Activated CD8-positive, alpha-beta memory T cell treated with anti-CD3 and anti-CD28 coated beads for 36 hours (primary cell): ENCODE results near the gene EOMES. TPM values are rescaled to one million over a fixed set of nuclear protein-coding genes. Genes with fewer than 3 reads are reported as not detected.

Experiments used
- CTCF ChIA-PET: fragments of 350-600 bp; sonication (Branson Sonifier 250); formaldehyde crosslinking; loops from one replicate; lab custom pipeline; 2021; ENCODE audit warnings: antibody characterized with exemption; lab: Charles Lee
- POLR2A ChIA-PET: fragments of 350-600 bp; sonication (Branson Sonifier 250); formaldehyde crosslinking; loops from one replicate; lab custom pipeline; 2021; ENCODE audit warnings: antibody characterized with exemption; lab: Charles Lee
- total RNA-seq, 2 experiments: library from RNA; stranded (reverse); gene quantifications; one replicate each; pipeline ENCODE4 v1.2.3, GENCODE V29; 2021

EOMES gene
- total RNA-seq, 2 experiments from 2014 or later: 16.2 to 16.3 TPM

- ChIA-PET CTCF (no interaction called here), POLR2A (no interaction called here)
Measured at GRCh38 chr3:27708250-27708649, 13.9 kb downstream of the EOMES start.

DNA sequence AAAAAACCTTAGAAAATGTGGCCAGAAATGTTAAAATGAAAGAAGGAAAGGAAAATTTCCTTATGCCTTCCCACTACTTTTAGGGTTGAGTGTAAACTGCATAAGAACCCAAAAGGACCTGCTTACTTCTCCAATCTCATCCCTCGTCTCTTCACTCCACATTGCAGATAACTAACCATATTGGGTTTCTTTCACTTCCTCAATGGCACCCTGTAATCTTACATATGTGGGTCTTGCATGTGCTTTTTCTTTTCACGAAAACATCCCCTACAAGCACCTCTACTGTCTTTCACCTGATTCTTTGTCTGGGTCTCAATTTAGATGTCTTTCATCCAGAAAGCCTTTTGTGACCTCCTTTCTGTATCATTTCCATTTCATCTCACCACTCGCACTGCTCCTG is 23.1 kb downstream of the EOMES start:
- CTCF ChIA-PET: no interaction called here
- POLR2A ChIA-PET: no interaction called here

GRCh38 chr3:27696906-27697305 is 25.2 kb downstream of the EOMES start:
- CTCF ChIA-PET: interaction anchor here (0.6 kb wide), 1 partner anchor 185 kb away, joined by 3 read pairs; no protein-coding TSS in a partner anchor
- POLR2A ChIA-PET: no interaction called here

DNA sequence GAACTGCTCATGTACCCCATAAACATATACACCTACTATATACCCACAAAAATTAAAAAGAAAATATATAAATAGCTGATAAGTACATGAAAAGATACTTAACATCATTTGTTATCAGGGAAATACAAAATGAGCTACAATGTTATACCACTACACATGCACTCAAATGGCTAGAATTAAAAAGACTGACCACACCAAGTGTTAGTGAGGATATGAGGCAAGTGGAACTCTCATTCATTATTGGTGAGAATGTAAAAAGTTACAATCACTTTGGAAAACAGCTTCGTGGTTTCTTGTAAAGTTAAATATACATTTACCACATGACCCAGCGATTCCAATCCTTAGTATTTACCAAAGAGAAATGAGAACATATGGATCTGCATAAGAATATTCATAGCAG is 26.5 kb downstream of the EOMES start:
- CTCF ChIA-PET: no interaction called here
- POLR2A ChIA-PET: no interaction called here

GRCh38 chr3:27688053-27688452 is 34.1 kb downstream of the EOMES start:
- POLR2A ChIA-PET: interaction anchor here (0.6 kb wide), 1 partner anchor 152 kb away, joined by 4 read pairs; no protein-coding TSS in a partner anchor
- CTCF ChIA-PET: no interaction called here

GRCh38 chr3:27686642-27687041 is 35.5 kb downstream of the EOMES start:
- POLR2A ChIA-PET: no interaction called here
- CTCF ChIA-PET: interaction anchor here (0.6 kb wide), 1 partner anchor 401 kb away, joined by 3 read pairs; no protein-coding TSS in a partner anchor

- ChIA-PET CTCF (interaction anchor here (0.6 to 2.3 kb wide), 2 partner anchors 26 to 654 kb away, joined by 4 to 7 read pairs; no protein-coding TSS in a partner anchor), POLR2A (no interaction called here)
Measured at GRCh38 chr3:27685474-27685873, 36.6 kb downstream of the EOMES start.

GRCh38 chr3:27684302-27684701 is 37.8 kb downstream of the EOMES start:
- POLR2A ChIA-PET: no interaction called here
- CTCF ChIA-PET: interaction anchor here (0.7 to 2.3 kb wide), 2 partner anchors 27 to 379 kb away, joined by 4 to 7 read pairs; no protein-coding TSS in a partner anchor

DNA sequence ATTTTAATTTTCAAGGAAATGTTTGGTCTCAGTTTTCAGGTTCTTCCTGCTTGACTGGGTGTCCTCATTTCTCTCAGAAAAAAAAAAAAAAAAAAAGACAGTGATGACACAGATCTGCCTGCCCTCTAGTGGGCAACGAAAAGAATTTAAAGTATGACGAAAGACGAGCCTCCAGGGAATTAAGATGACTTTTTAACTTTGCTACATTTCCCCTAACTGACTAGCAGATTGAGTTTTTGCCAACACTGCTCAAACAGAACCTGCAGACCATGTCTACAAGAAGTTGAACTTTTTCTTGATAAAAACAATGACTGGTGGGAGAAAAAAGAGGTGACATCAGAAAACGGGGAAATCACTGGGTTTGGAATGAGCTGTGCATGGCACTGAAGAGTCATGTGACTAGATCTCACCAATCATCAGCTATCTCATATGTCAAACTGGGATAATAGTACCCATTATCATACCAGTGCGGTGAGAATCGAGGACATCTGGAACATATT is 40.8 kb downstream of the EOMES start:
- POLR2A ChIA-PET: interaction anchor here (0.7 to 0.8 kb wide), 3 partner anchors 114 to 372 kb away, joined by 6 to 7 read pairs (median 6); partner anchors contain the start of gene SLC4A7
- CTCF ChIA-PET: interaction anchor here (0.6 to 2.2 kb wide), 9 partner anchors 9 to 656 kb away, joined by 3 to 6 read pairs (median 3); no protein-coding TSS in a partner anchor

DNA sequence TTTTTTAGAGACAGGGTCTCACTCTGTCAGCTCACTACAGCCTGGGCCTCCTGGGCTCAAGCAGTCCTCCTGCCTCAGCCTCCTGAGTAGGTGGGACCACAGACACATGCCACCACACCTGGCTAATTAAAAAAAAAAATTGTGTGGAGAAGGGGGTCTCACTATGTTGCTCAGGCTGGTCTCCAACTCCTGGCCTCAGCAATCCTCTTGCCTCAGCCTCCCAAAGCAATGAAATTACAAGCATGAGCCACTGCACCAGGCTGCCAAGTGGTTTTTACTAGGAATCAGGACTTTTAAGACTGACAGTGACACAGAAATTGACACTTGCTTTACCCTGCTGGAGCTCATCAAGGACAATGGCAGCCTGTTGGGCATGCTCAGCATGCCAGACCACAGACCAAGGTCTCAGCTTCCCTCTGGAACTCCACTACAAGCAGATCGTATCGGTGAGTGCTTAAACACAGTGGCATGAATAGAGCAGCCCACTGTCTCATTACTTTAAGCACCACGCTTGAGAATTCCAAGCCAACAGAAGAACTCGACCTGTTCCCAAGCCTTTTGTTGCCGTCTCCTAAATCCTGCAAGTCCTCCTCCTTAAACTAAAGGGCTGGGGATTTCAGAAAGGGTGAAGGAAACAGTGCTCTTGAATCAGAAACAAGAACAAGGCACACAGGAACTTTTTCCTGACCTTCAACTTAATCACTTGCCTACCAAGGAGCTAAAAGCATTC is 41.4 kb downstream of the EOMES start:
- POLR2A ChIA-PET: interaction anchor here (0.7 kb wide), 2 partner anchors 115 to 196 kb away, joined by 6 read pairs; partner anchors contain the start of gene SLC4A7
- CTCF ChIA-PET: interaction anchor here (0.6 to 2.2 kb wide), 8 partner anchors 8 to 657 kb away, joined by 3 to 6 read pairs (median 3); no protein-coding TSS in a partner anchor

DNA sequence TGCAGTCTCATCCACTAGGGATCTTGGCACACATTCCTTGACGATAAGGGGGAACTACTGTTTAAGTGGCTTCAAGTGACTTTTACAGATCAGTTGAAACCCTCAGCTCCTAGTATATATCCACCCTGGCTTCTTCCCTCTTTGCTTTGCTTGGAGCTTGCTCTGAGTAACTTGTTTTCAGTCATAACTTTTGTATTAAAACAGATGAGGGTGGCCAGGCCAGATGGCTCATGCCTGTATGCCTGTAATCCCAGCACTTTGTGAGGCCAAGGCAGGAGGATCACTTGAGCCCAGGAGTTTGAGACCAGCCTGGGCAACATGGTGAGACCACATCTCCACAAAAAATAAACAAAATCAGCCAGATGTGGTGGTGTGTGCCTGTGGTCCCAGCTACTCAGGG is 42.4 kb downstream of the EOMES start:
- CTCF ChIA-PET: interaction anchor here (1.4 to 2.2 kb wide), 2 partner anchors 10 to 322 kb away, joined by 4 to 6 read pairs; no protein-coding TSS in a partner anchor
- POLR2A ChIA-PET: interaction anchor here (0.7 kb wide), 1 partner anchor 215 kb away, joined by 3 read pairs; no protein-coding TSS in a partner anchor

- ChIA-PET POLR2A (no interaction called here), CTCF (interaction anchor here (1.2 kb wide), 1 partner anchor 210 kb away, joined by 3 read pairs; no protein-coding TSS in a partner anchor)
Measured at GRCh38 chr3:27678234-27678633, 43.9 kb downstream of the EOMES start.

- ChIA-PET CTCF (interaction anchor here (0.6 kb wide), 1 partner anchor 312 kb away, joined by 4 read pairs; no protein-coding TSS in a partner anchor), POLR2A (no interaction called here)
Measured at GRCh38 chr3:27677565-27677964, 44.6 kb downstream of the EOMES start.

- CTCF ChIA-PET: no interaction called here
Measured at GRCh38 chr3:27675287-27675686, 46.8 kb downstream of the EOMES start.

GRCh38 chr3:27673701-27674100 is 48.4 kb downstream of the EOMES start:
- ChIA-PET POLR2A (no interaction called here), CTCF (no interaction called here)

More at GRCh38 chr3:27675287-27675686, 46.8 kb downstream of the EOMES start:
- POLR2A ChIA-PET: no interaction called here

DNA sequence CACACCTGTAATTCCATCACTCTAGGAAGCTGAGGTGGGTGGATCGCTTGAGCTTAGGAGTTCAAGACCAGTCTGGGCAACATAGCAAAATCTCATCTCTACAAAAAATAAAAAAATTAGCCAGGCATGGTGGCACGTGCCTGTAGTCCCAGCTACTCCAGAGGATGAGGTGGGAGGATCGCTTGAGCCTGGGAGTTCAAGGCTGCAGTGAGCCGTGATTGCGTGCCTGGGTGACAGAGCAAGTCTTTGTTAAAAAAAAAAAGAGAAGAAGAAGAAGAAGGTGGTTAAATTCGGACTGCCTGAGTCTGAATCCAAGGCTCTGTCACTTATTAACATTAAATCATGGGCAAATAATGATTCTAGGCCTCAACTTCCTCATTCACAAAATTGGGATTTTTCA is 51.0 kb downstream of the EOMES start:
- ChIA-PET CTCF (no interaction called here), POLR2A (no interaction called here)

- ChIA-PET CTCF (interaction anchor here (1.6 kb wide), 1 partner anchor 9 kb away, joined by 4 read pairs; no protein-coding TSS in a partner anchor), POLR2A (no interaction called here)
Measured at GRCh38 chr3:27670619-27671018, 51.5 kb downstream of the EOMES start.

GRCh38 chr3:27669591-27669990 is 52.5 kb downstream of the EOMES start:
- ChIA-PET CTCF (interaction anchor here (1.6 kb wide), 1 partner anchor 10 kb away, joined by 4 read pairs; no protein-coding TSS in a partner anchor), POLR2A (no interaction called here)

GRCh38 chr3:27667751-27668150 is 54.4 kb downstream of the EOMES start:
- ChIA-PET CTCF (no interaction called here), POLR2A (interaction anchor here (0.6 to 0.9 kb wide), 2 partner anchors 183 to 1948 kb away, joined by 4 to 6 read pairs; partner anchors contain the start of gene SLC4A7)

DNA sequence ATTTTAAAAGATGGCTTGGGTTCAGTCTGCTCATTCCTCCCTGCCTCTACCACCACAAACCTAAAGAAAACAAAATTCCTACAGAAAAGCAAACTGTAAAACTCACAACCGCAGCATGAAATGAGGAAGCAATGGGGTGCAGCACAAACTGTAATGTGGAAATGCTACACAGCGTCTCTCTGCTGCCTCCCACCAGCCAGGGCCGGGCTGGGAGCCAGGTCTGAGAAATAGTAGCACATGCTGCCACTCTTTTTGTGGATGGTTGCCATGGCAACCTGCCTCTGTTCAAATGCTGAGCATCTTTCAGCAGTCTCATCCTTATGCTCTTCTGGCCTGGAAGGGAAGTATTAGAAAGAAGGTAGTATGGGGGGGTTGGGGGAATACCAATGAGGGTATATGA is 55.4 kb downstream of the EOMES start:
- CTCF ChIA-PET: interaction anchor here (1.1 kb wide), 1 partner anchor 199 kb away, joined by 3 read pairs; no protein-coding TSS in a partner anchor
- POLR2A ChIA-PET: interaction anchor here (0.9 kb wide), 1 partner anchor 182 kb away, joined by 4 read pairs; the partner anchor contains the start of gene SLC4A7
